IPS DF 6.9 (cell line): ENCODE measurements around the gene D2HGDH.
"Not testable (repeated sequence)": the region's sequence is repeated elsewhere in the genome, so short reads cannot be mapped to it uniquely, and the experiment has no call there.

Experiments used
- DNase-seq: peaks from one replicate; pipeline ENCODE4 v3.0.0-alpha.2; 2013; ENCODE audit warnings: low read depth, low spot score
- H3K27ac ChIP-seq: one replicate; pipeline ENCODE4 v1.5.1; 2013; ENCODE audit warnings: low read length, control low read depth
- H3K27me3 ChIP-seq: 2 replicates; pipeline ENCODE4 v1.6.1; 2013; ENCODE audit warnings: mild to moderate bottlenecking, low read length; ENCODE audit not compliant: control insufficient read depth, insufficient read depth
- H3K36me3 ChIP-seq: 2 replicates; pipeline ENCODE4 v1.6.1; 2013; ENCODE audit warnings: low read length; ENCODE audit not compliant: control insufficient read depth, insufficient read depth
- H3K4me1 ChIP-seq: 2 replicates; pipeline ENCODE4 v1.6.1; 2013; ENCODE audit warnings: low read length; ENCODE audit not compliant: control insufficient read depth, insufficient read depth
- H3K4me3 ChIP-seq: 2 replicates; pipeline ENCODE4 v1.5.1; 2013; ENCODE audit warnings: mild to moderate bottlenecking, low read length
- H3K9me3 ChIP-seq: 2 replicates; pipeline ENCODE4 v1.6.1; 2013; ENCODE audit warnings: low read length, inconsistent platforms; ENCODE audit not compliant: control insufficient read depth, insufficient read depth
- WGBS: extraction: QIAGEN DNeasy Blood & Tissue Kit; methylation state at CpG from one replicate; pipeline ENCODE4 v1.1.7; 2013; ENCODE audit warnings: mixed read lengths, missing lambda C conversion rate; ENCODE audit not compliant: insufficient read length, insufficient coverage; 5-methylcytosine and 5-hydroxymethylcytosine counted together

Gene D2HGDH

DNA sequence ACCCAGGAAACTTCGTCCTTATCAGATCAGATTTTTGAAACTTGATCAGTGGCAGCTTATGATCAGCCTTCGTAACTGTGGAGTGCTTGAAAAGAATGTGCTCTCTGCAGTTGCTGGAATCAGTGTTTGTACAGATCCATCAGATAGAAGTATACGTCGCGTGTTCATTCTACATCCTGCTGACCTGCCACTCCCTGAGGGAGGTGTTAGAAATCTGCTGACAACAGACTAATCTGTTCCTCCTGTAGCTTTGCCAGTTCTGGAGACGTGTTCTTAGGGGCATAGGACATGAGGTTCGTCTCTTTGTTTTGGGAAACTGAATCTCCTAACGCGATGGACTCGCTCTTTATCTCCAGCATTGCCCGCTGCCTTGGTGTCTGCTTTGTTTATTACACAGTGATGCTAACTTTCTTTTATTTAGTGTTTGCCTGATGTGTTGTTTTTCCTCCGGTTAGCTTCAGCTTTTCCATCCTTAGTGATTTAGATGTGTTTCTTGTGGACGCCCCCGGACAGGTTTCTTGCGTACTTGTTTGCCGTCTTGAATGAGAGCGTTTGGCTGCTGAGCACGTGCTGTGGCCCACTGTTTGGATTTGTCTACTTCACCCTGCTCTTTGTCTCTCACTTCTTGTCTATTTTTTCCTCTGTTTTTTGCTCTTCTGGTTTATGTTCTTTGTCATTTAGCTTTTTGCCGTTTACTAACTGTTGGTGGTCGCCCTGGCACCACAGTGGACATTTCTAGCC is 24.8 kb downstream of the D2HGDH start:
- Histone ChIP-seq H3K27ac (no peak overlapping the region), H3K36me3 (no peaks in the 10 kb centered on the region), H3K4me1 (no peaks in the 10 kb centered on the region), H3K9me3 (no peaks in the 10 kb centered on the region), H3K27me3 (no peaks in the 10 kb centered on the region), H3K4me3 (no peak overlapping the region)
- WGBS = no CpG with 5 or more reads among the region's 20 CpGs
- no peak for DNase-seq

DNA sequence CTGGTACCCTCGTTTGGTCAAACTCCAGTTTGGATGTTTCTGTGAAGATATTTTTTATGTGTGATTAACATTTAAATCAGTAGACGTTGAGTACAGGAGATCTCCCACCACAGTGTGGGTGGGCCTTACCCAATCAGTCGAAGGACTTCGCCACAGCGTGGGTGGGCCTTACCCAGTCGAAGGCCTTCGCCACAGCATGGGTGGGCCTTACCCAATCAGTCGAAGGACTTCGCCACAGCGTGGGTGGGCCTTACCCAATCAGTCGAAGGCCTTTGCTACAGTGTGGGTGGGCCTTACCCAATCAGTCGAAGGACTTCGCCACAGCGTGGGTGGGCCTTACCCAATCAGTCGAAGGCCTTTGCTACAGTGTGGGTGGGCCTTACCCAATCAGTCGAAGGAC is 25.5 kb downstream of the D2HGDH start:
- H3K4me3 ChIP-seq, H3K9me3 ChIP-seq, H3K27me3 ChIP-seq, H3K4me1 ChIP-seq, H3K27ac ChIP-seq, H3K36me3 ChIP-seq, DNase-seq: not testable (repeated sequence)
- no CpG with 5 or more reads among the region's 16 CpGs for WGBS

DNA sequence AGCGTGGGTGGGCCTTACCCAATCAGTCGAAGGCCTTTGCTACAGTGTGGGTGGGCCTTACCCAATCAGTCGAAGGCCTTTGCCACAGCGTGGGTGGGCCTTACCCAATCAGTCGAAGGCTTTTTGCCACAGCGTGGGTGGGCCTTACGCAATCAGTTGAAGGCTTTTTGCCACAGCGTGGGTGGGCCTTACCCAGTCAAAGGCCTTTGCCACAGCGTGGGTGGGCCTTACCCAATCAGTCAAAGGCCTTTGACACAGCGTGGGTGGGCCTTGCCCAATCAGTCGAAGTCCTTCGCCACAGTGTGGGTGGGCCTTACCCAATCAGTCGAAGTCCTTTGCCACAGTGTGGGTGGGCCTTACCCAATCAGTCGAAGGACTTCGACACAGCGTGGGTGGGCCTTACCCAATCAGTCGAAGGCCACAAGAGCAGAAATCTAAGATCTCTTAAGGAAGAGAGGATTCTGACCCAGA is 25.9 kb downstream of the D2HGDH start:
- H3K27ac ChIP-seq = no peak overlapping the region
- no peaks in the 10 kb centered on the region for H3K36me3 ChIP-seq
- H3K4me1 ChIP-seq = no peaks in the 10 kb centered on the region
- WGBS = no CpG with 5 or more reads among the region's 17 CpGs
- H3K9me3 ChIP-seq = no peaks in the 10 kb centered on the region
- no peak overlapping the region for H3K4me3 ChIP-seq
- no peak for DNase-seq
- no peaks in the 10 kb centered on the region for H3K27me3 ChIP-seq

DNA sequence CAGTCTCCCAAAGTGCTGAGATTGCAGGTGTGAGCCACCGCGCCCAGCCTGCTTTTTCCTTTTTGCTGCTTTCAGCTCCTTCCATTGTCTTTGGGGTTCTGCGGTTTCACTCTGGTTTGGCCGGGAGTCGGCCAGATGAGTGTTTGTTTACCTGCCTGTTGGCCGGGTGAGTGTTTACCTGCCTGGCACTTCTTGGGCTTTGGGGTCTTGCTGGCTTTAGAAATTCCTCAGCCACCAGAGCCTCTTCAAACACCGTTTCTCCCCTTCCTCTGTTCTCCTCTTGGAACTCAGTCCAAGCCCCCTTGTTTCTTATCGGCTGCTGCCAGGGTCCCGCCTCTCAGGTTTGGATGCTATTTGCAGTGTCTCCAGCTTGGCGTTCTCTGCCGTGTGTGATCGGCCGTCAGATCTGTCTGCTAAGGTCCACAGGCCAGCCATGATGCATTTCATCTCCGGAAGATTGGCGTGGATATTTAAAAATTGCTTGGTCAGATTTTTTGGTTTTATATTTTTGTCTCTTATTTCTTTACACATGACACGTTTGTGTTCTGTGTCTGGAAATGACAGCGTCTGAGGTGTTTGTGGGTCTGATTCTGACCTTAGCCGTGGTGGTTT is 28.0 kb downstream of the D2HGDH start:
- H3K4me3 ChIP-seq = no peak overlapping the region
- H3K4me1 ChIP-seq = no peaks in the 10 kb centered on the region
- no peaks in the 10 kb centered on the region for H3K9me3 ChIP-seq
- H3K27ac ChIP-seq = no peak overlapping the region
- DNase-seq = no peak
- WGBS = no CpG with 5 or more reads among the region's 18 CpGs
- no peaks in the 10 kb centered on the region for H3K36me3 ChIP-seq
- H3K27me3 ChIP-seq = no peaks in the 10 kb centered on the region

DNA sequence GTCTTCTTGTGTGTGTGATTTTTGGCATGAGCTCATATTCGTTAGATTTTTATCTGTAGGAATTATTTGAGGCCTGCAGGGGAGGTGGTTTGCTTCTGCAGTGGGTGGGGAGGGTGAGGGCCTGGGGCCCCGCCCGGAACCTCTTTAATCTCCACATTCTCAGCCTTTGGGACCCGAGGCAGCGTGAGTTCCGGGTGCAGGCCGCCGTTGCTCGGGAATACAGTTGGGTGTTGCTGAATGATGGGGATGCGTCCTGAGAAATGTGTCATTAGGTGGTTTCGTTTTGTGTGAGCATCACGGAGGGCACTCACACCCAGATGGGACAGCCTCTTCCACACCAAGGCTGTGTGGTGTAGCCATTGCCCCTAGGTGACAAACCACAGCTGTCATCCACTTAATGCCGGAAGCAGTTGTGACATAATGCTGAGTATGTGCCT is 28.5 kb downstream of the D2HGDH start:
- Histone ChIP-seq H3K9me3 (no peaks in the 10 kb centered on the region), H3K27ac (no peak overlapping the region), H3K4me3 (no peak overlapping the region), H3K27me3 (no peaks in the 10 kb centered on the region), H3K36me3 (no peaks in the 10 kb centered on the region), H3K4me1 (no peaks in the 10 kb centered on the region)
- DNase-seq = no peak
- no CpG with 5 or more reads among the region's 13 CpGs for WGBS

DNA sequence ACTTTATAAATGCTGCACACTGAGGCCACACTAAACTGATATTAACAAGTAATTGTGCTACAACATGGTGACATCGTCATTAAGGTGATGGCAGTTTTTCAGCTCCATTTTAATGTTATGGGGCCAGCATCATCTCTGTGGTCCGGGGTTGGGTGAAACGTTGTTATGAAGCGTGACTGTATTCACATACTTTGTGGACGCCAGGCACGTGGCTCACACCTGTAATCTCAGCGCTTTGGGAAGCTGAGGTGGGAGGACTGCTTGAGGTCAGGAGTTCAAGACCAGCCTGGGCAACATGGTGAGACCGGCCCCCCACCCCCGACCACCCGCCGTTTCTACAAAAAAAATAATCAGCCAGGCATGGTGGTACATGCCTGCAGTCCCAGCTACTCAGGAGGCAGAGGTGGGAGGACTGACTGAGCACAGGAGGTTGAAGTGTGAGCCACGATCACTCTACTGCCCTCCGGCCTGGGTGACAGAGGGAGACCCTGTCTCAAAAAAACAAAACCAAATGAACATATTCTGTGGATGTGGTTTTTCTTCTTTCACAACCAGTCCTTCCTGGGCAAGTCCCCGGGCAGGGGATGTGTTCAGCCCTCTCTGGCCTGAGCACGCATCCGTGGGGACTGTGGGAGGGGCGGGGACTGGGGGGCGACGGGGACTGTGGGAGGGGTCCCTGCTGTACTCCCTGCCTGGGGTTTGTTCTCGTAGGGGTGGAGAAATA is 29.3 kb downstream of the D2HGDH start:
- Histone ChIP-seq H3K27ac (no peak overlapping the region), H3K4me3 (no peak overlapping the region), H3K36me3 (no peaks in the 10 kb centered on the region), H3K4me1 (no peaks in the 10 kb centered on the region), H3K9me3 (no peaks in the 10 kb centered on the region), H3K27me3 (no peaks in the 10 kb centered on the region)
- no CpG with 5 or more reads among the region's 20 CpGs for WGBS
- no peak for DNase-seq

DNA sequence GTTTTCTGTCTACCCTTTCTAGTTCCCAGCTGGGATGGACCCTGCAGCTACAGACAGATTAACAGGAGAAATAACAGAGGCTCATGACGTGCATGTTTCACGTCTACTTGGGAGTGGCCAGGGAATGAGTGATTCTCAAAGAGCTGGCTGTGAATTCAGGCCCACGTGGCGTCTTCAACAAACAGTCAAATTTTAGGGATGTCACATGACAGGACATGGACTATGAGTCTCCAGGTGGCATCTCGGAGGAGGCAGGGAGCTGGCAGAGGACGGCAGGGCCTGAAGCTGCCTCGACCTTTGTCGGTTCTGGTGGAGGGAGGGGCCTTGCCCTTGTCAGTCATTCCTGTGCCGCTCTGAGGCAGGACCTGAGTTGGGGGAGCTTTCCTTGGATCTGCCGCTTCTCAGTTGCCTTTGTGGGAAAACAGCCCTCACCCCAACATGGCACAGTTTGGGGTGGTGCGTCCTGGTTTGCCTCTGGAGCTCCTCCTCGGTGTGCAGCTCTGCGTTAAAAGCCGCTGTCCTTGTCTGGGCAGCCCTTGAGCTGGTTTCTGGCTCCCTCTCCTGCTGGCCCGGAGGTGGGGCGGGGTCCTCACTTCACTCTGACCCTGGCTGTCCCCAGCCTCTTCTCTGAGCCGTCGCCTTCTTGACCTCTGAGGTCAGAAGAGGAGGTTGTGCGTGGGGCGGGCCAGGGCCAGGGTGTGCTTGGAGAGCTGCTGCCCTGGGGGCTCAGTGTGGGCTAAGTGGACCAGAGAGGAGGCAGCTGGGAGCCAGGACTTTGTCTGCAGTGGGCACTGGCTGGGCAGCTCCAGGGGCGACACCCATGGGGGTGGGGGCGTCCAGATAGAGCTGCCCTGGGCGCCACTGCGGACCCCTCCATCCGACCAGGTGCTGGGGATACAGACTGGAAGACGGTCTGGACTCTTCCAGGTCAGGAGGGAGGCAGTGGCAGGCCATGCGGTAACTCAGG is 30.1 kb downstream of the D2HGDH start:
- H3K27me3 ChIP-seq = no peaks in the 10 kb centered on the region
- no peak overlapping the region for H3K4me3 ChIP-seq
- no CpG with 5 or more reads among the region's 27 CpGs for WGBS
- no peaks in the 10 kb centered on the region for H3K36me3 ChIP-seq
- H3K9me3 ChIP-seq = no peaks in the 10 kb centered on the region
- no peak for DNase-seq
- no peaks in the 10 kb centered on the region for H3K4me1 ChIP-seq
- H3K27ac ChIP-seq = no peak overlapping the region

DNA sequence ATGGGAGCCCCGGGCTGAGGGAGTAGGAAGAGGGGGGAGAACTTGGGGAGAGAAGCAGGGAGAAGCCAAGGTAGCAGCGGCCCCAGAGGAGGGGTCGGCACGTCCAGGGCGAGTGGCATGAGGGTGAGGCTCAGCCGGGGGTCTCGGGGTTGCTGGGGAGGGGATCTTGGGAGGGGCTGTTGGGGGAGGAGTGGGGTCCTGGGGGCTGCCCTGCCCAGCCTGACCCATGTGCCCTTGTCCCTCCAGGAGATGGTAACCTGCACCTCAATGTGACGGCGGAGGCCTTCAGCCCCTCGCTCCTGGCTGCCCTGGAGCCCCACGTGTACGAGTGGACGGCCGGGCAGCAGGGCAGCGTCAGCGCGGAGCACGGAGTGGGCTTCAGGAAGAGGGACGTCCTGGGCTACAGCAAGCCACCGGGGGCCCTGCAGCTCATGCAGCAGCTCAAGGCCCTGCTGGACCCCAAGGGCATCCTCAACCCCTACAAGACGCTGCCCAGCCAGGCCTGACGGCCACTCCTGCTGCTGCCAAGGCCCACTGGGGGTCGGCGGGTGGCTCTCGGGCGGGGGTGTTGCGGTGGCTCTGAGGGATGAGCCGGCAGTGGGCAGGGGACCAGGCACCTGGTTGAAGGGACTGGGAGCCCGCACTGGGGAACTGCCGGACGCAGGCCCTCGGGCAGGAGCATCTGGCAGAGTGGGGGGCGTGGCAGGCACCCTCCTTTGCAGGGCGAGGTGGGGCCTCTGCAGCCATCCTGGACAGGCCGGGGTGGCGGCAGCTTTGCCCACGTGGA is 33.2 kb downstream of the D2HGDH start:
- Histone ChIP-seq H3K4me1 (peaks cover 3% of the 10 kb centered on the region; the same call in 1 of the 2 replicates), H3K9me3 (no peaks in the 10 kb centered on the region), H3K36me3 (no peaks in the 10 kb centered on the region), H3K27ac (no peak overlapping the region), H3K4me3 (no peak overlapping the region), H3K27me3 (no peaks in the 10 kb centered on the region)
- WGBS = no CpG with 5 or more reads among the region's 37 CpGs
- no peak for DNase-seq

DNA sequence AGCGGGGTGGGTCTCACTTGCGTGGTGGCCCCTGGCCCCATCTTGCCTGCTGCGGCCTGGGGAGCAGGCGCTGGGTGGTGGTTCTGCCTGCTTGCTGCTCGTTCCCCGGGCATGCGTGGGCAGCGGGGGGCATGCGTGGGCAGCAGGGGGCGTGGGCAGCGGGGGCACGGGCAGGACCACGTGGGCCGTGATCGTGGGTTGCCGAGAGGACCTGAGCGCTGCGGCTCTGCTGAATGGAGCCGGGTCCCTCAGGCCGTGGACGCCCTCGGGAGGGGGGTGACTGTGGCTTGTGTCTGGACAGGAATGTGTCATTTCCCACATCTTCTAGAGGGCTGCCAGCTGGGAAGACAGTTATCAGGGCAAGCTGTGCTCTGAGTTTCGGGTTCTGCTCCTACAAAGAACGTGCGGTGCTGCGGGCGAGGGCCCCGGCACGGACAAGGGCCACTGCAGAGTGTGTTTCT is 33.9 kb downstream of the D2HGDH start:
- no CpG with 5 or more reads among the region's 29 CpGs for WGBS
- DNase-seq = no peak
- Histone ChIP-seq H3K9me3 (no peaks in the 10 kb centered on the region), H3K4me3 (no peak overlapping the region), H3K27ac (no peak overlapping the region), H3K36me3 (no peaks in the 10 kb centered on the region), H3K27me3 (no peaks in the 10 kb centered on the region), H3K4me1 (peaks cover 3% of the 10 kb centered on the region; the same call in 1 of the 2 replicates)
